HG02840 (cell line): ENCODE measurements around the gene MOV10.
"Not testable (repeated sequence)": the region's sequence is repeated elsewhere in the genome, so short reads cannot be mapped to it uniquely, and the experiment has no call there.

ENCODE experiments used
- ATAC-seq: cut with Tn5 transposase; IDR thresholded peaks from one replicate; pipeline ENCODE4 v1.9.1; 2021; ENCODE audit warnings: mild to moderate bottlenecking, moderate library complexity, moderate number of reproducible peaks; ENCODE audit not compliant: unreplicated experiment, low FRiP score

The MOV10 gene

DNA sequence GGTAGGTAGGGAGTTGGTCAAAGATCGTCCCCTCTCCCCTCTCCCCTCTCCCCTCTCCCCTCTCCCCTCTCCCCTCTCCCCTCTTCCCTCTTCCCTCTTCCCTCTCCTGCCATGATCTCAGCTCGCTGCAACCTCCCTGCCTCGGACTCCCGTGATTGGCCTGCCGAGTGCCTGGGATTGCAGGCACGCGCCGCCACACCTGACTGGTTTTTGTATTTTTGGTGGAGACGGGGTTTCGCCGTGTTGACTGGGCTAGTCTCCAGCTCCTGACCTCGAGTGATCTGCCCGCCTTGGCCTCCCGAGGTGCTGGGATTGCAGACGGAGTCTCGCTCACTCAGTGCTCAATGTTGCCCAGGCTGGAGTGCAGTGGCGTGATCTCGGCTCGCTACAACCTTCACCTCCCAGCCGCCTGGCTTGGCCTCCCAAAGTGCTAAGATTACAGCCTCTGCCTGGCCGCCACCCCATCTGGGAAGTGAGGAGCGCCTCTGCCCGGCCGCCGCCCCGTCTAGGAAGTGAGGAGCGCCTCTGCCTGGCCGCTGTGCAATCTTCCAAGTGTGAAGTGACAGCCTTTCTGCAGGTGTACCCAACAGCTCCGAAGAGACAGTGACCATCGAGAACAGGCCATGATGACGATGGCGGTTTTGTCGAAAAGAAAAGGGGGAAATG lies 54.0 kb downstream of the MOV10 start:
- not testable (repeated sequence) for ATAC-seq

DNA sequence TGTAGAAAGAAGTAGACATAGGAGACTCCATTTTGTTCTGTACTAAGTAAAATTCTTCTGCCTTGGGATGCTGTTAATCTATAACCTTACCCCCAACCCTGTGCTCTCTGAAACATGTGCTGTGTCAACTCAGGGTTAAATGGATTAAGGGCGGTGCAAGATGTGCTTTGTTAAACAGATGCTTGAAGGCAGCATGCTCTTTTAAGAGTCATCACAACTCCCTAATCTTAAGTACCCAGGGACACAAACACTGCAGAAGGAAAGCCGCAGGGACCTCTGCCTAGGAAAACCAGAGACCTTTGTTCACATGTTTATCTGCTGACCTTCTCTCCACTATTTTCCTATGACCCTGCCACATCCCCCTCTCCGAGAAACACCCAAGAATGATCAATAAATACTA lies 54.6 kb downstream of the MOV10 start:
- ATAC-seq = not testable (repeated sequence)

DNA sequence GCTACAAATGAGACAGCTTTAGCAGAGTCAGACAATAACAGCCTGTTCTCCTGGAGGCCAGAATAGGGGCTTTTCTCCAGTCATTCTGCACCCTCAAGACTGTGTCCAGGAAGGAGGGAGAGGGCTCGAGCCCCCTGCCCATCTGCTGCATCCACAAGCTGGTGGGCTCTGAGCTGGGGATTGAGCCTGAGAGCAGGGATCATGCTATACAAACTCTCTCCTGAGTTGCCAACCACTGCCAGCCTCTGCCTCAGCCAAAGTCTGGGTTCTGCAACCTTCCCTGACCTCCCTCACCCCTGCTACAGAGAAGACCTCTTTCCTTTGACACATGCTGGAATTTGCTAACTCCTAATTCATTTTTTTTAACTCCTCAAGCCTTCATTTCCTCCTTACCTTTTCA lies 55.5 kb downstream of the MOV10 start:
- ATAC-seq = no peak

DNA sequence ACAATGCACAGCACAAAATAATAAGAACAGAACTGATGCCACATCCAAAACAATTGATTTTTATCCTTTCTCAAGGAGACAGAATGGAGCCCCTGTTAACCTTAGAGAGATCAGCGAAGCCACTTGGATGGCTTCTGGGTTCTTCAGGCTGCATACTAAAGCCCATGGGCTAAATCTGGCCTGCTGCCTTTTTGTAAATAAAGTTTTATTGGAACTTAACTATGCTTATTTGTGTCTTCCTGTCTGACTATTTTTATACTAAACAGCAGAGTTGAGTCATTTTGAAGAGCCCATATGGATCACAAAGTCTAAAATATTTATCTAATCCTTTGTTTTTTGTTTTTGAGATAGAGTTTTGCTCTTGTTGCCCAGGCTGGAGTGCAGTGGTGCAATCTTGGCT lies 57.0 kb downstream of the MOV10 start:
- no peak for ATAC-seq

DNA sequence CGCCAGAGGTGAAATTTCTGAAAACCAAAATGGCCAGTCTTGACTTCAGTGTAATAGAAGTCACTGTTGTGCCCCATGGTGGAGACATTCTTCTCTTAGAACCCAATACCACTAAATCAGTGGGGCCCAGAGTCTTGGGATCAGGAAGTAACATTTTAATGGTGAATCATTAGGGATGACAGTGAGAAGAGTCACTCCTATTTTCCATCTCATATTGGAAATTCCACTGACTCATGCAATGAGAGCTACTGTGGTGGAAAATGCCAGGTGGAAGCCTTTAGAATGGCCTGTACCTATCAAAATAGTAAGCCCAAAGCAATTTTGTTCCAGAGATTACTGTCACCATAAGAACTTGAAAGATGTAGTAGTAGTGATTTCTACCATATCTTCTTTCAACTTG lies 61.3 kb downstream of the MOV10 start:
- no peak for ATAC-seq

DNA sequence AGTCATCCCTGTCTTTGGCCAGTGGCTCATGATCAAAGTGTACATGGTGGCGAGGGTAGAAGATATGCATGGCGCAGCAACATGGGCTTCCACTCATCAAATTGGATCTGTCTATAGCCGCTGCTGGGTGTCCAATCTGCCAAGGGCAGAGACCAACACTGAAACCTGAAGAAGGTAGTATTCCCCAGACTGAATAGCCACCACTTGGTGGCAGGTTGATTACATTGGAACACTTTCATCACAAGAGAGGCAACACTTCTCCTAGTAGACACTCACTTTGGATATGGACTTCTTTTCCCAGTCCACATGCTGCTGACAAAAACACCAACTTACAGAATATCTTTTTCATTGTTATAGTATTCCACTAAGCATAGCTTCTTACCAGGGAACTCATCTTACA lies 63.1 kb downstream of the MOV10 start:
- ATAC-seq = no peak

DNA sequence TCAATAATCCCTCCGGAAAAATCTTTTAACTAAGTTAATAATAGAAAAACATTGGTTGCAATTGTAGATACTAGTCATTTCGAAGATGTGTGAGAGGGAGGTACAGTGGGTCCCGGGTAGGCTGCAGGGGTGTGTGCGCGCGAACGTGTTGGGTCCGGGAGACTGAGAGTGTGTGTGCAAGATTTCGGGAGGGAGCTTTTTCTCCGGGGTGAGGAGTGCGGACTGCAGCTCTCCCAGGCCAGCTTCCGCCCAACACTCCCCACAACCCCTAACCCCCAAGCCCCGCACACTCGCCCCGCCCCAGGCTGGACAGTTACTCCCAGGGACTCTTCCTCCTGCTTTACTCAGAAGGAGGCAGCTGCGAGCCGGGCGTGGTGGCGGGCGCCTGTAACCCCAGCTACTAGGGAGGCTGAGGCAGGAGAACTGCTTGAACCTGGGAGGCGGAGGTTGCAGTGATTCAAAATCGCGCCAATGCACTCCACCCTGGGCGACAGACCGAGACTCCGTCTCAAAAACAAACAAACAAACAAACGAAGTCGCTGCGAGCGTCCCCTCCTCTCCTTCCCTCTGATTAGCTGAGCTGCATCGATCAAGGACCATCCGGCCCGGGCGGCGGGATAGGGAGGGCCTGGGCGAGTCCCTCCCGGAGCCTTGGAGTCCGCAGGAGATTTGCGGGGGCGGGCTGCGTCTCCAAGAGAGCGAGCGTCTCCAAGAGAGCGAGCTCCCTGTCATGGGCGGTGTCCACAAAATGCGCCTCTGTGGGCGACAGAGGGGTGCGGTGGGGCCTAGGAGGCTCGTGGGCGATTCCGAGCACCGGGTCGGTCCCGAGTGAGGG lies 68.9 kb downstream of the MOV10 start:
- no peak for ATAC-seq

DNA sequence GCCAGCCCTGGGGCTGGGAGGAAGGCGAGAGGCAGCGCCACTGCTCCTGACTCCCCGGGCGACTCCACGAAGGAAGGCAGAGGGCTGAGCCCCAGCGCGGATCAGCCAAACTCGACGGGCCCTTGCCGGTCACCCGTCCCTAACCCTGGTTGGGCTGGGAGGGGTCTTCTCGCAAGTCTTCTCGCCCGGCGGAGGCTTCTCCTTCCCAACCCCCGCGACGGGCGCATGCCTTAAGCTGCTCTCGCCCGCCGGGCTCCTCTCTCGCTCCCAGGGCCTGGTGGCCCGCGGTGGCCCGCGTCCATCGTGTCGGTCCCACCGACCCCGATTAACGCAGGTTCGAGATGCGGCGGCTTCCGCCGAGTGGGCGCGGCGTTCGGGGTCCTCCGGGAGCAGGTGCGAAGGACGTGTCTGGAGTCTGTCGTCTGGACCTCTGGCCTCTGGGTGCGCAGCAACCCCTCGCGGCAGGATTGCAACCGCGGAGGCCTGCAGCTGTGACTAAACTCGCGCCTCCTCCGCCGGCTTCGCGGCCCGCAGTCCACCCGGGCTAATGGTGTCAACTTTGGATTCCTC lies 69.6 kb downstream of the MOV10 start:
- no peak for ATAC-seq

DNA sequence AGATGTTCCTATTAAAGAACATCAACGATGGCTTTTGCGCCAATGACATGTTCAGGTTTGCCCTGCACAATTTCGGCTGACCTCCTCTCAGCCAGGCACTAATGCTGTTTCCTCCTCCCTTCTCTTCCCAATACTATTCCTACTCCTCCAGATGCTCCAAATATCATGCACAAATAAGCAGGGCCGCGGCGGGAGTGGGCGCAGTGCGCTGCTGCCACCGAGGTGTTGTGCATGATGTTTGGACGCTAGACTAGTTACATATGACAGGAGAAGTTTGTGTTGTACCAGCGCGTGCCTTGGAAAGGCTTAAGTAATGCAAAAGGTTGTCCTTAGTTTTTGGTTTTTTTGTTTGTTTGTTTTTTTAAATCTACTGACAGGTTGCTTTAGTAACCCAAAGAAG lies 73.9 kb downstream of the MOV10 start:
- no peak for ATAC-seq
